ENCODE measurements around the gene GPR171.

- TF ChIP-seq CTCF (conservative IDR thresholded peaks at IDR 0.05; ENCODE audit: low read length) (no peak), EZH2phosphoT487 (IDR thresholded peaks at IDR 0.05; ENCODE audit: borderline replicate concordance, low read depth, low read length) (no peak)
Measured at GRCh38 chr3:151198849-151199248, 4.2 kb downstream of the GPR171 start.

Measured in OCI-LY7 (cell line).